Stimulated activated naive CD4-positive, alpha-beta T cell treated with Interleukin-2 at 50 U/mL for 16 hours (primary cell): ENCODE data around the gene PLCL1.

ENCODE experiments used
- DNase-seq: peaks from one replicate; lab custom pipeline; 2025; lab: John Stamatoyannopoulos, UW

The PLCL1 gene

DNA sequence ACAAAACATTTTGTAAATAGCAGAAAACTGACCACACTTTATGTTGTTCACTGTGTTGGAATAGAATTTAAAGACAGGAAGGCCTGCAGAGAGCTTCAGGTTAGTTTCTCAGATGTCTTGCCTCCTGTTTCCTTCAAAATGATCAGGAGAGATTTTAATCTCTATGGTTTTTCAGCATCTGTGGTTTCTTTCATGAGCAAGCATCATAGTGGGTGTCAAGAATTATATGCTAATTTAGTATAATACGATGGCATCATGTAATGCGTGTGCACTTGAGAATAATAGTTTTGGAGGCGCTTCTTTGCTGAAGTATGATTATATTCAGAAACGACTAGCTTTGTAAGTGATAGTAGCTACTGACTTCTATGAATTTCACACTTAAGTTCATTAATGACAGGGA, 149.9 kb downstream of the PLCL1 start:
- no peak for DNase-seq

DNA sequence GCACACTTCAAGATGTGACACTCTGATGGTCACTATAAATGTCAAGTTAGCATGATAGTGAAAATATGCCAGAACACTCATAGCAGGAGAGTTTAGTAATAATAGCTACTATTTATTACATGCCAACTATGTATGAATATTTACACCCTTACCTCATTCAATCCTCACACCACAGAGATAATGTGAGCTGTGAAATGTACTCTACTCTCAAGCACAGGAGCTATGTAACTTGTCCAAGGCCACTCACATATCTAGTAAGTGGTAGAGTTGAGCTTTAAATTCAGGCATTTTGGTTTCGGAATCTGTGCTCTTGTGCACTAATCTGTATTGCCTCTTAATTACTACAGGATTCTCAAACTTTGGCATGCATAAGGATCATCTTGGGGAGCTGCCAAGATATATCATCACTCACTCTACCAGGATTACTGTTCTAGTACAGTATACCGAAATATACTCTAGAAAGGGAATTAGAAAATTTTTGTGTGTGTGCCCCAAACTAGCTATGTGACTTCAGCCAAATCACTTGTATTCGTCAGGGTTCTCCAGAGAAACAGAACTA, 154.3 kb downstream of the PLCL1 start:
- no peak for DNase-seq

- no peak for DNase-seq
Measured at GRCh38 chr2:197959383-197959782, 155.0 kb downstream of the PLCL1 start.

DNA sequence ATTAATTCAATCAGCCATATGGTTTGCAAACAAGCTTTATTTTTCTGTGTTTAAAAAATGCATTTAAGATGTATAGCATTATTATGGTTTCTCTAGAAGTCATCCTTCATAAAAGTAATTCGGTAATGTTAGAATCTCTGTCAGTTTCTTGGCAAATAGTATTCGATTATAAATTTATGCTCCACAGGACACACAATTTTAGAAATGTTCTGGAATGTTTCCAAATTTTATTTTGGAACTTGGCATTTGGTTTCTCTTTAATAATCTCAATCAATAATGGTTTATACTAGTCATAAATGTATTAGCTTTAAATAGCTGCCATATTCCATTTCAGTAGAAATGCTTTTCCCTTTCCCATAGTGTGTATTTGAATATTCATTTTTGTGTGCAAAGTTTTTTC, 156.4 kb downstream of the PLCL1 start:
- no peak for DNase-seq

DNA sequence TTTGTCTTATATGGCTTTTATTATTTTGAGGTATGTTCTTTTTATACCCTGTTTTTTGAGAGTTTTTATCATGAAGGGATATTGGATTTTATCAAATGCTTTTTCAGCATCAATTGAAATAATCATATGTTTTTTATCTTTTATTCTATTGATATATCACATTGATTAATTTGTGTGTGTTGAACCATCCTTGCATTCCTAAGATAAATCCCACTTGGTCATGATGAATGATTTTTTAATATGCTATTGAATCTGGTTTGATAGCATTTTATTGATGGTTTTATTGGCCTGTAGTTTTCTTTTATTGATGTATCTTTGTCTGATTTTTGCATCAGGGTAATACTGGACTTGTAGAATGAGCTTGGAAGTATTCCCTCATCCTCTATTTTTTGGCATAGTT, 160.3 kb downstream of the PLCL1 start:
- no peak for DNase-seq

DNA sequence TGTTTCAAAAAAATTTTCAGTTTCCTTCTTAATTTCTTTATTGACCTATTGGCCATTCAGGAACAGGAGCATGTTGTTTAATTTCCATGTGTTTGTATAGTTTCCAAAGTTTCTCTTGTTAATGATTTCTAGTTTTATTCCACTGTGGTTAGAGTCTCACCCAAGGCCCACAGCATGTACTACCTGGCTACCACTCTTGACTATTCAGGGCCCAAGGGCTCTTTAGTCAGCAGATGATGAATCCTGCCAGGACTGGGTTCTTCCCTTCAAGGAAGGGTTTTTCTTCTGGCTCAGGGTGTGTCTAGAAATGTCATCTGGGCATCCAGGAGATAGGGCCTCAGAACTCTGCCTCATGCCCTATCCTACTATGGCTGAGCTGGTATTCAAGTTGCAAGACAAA, 161.4 kb downstream of the PLCL1 start:
- DNase-seq = no peak

GRCh38 chr2:197969391-197969893, 165.0 kb downstream of the PLCL1 start:
- no peak for DNase-seq

DNA sequence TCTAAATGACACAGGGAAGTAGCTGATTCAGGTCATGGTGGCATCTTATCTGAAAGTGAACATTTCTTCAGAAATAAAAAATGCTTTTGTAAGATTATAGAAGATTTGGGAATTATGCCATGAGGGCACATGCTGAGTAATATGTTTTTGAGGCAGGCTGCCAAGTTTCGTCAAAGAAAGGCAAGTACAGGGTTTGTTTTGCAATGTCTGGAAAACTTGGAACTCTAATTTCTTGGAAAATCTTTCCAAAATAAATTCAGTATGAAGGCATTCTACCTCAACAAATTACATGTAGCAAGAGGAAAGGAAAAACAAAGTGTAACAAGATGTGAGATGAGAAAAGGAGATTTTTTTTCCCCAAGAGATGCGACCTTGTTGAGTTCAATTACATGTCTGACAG, 167.7 kb downstream of the PLCL1 start:
- no peak for DNase-seq

- no peak for DNase-seq
Measured at GRCh38 chr2:197972587-197972986, 168.2 kb downstream of the PLCL1 start.

- DNase-seq = no peak
Measured at GRCh38 chr2:197973772-197974171, 169.4 kb downstream of the PLCL1 start.

- DNase-seq = no peak
Measured at GRCh38 chr2:197975931-197976519, 171.6 kb downstream of the PLCL1 start.

DNA sequence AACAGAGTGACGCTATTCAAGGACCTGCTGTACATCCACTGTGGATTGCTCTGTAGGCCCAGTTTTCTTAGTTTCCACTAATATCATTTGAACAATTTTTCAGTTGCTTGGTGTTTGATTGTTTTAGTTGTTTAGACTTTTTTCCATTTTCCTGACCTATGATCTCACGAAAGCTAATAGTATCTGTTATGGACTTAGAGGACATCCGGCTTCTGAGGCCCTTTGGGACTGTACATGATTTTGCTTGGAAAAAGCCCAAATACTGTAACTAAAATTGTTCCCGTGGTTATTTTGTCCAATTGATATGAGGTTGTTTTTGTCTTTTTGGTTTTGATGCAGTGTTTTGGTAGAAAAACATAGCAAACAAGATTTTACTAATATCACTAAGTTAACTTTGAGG, 174.6 kb downstream of the PLCL1 start:
- DNase-seq = no peak

GRCh38 chr2:197982565-197982964, 178.2 kb downstream of the PLCL1 start:
- no peak for DNase-seq

DNA sequence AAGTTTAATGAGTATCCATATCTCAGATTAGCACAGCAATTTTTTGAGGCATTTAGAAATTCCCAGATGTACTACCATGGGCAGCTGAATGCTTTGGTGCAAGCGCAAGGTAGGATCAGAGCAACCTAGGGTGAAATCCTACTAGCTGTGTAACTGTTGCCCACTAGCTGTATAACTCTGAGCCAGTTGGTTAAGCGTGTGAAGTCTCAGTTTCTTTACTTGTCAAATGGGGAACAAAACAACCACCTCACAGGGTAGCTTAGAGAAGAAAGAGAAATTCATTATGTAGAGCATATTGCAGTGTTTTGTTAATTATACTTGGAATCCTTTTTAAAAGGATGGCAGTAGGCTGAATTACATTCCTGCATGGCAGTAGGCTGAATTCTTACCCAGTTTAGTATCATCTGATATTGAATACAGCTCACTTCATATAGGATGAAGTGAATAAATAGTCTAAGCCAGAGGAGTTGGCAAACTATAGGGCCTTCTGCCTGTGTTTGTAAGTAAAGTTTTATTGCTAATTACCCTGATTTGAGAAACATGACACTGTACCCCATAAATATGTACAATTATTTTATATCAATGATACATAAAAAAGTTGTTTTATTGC, 180.7 kb downstream of the PLCL1 start:
- DNase-seq = no peak

DNA sequence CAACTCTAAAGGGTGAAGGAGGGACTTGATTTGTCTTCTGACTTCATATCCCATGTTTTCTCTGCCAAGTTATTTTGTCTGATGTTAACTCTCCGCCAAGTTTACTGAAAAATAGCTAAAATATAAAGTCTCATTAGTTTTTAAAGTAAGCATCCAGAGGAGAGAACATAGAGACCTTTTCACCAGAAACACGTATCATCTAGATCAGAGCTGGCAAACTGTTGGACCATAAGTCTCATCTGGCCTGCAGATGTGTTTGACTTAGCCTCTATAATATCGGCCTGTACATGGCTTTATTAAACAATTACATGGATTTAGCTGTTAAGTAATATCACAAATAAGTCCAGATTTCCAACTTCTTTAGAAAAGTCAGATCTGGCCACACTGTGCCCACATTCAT, 182.6 kb downstream of the PLCL1 start:
- DNase-seq = no peak

DNA sequence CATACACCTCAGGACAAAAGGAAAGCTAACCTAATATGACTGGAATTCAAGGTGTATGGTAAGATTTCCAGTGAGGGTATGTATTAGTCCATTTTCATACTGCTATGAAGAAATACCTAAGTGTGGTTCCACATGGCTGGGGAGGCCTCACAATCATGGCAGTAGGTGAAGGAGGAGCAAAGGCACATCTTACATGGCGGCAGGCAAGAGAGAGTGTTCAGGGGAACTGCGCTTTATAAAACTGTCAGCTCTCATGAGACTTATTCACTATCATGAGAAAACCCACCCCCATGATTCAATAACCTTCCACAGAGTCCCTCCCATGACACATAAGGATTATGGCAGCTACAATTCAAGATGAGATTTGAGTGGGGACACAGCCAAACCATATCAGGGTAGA, 186.0 kb downstream of the PLCL1 start:
- DNase-seq = no peak

- DNase-seq = no peak
Measured at GRCh38 chr2:197992482-197993133, 188.2 kb downstream of the PLCL1 start.

GRCh38 chr2:197993363-197993762, 189.0 kb downstream of the PLCL1 start:
- DNase-seq = no peak

- DNase-seq = no peak
Measured at GRCh38 chr2:197993830-197994229, 189.4 kb downstream of the PLCL1 start.

DNA sequence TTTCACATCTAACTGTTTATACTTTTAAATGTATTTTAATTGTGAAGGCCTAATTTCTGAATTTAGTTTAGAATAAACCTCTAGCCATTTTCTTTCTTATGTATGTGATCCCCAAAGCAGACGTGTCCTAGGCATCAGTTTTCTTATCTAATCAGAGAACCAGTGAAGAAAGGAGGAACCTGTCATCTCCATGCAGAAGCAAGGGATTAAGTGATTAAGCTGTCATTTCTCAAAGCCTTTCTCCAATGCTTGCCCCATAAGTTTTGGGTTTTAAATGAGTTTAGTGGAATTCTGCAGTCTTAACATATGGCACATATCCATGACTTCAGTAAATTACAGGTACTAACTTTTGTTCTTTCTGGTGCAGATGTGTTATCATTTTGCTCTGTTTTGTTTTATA, 190.4 kb downstream of the PLCL1 start:
- no peak for DNase-seq

- no peak for DNase-seq
Measured at GRCh38 chr2:197996583-197996982, 192.2 kb downstream of the PLCL1 start.

- no peak for DNase-seq
Measured at GRCh38 chr2:197997083-197997541, 192.7 kb downstream of the PLCL1 start.

- no peak for DNase-seq
Measured at GRCh38 chr2:197998702-197999101, 194.3 kb downstream of the PLCL1 start.
